GM19372 (cell line): Measurements from ENCODE around the gene NEU1.
"Not testable (repeated sequence)": the region's sequence is repeated elsewhere in the genome, so short reads cannot be mapped to it uniquely, and the experiment has no call there.

Experiments
- ATAC-seq: cut with Tn5 transposase; IDR thresholded peaks from one replicate; pipeline ENCODE4 v1.9.1; 2021; ENCODE audit warnings: mild to moderate bottlenecking, low read depth, moderate library complexity; ENCODE audit not compliant: unreplicated experiment

The NEU1 gene

GRCh38 chr6:31847276-31847978 is 15.2 kb downstream of the NEU1 start:
- no peak for ATAC-seq

GRCh38 chr6:31844507-31844906 is 18.1 kb downstream of the NEU1 start:
- ATAC-seq = no peak

GRCh38 chr6:31842053-31842452 is 20.6 kb downstream of the NEU1 start:
- no peak for ATAC-seq

GRCh38 chr6:31839779-31840126 is 22.9 kb downstream of the NEU1 start:
- ATAC-seq = not testable (repeated sequence)

GRCh38 chr6:31838968-31839367 is 23.7 kb downstream of the NEU1 start:
- ATAC-seq = no peak

GRCh38 chr6:31838114-31838553 is 24.5 kb downstream of the NEU1 start:
- not testable (repeated sequence) for ATAC-seq

- ATAC-seq = no peak
These were observed 25.1 kb downstream of the NEU1 start for GRCh38 chr6:31837369-31838113.

- no peak for ATAC-seq
These were observed 25.9 kb downstream of the NEU1 start for GRCh38 chr6:31836474-31837368.

GRCh38 chr6:31836047-31836473 is 26.6 kb downstream of the NEU1 start:
- no peak for ATAC-seq

- peak; percentile 43 for ATAC-seq
These were observed 28.0 kb downstream of the NEU1 start for GRCh38 chr6:31834367-31835250.

- ATAC-seq = no peak
These were observed 31.0 kb downstream of the NEU1 start for GRCh38 chr6:31831350-31832215.

- no peak for ATAC-seq
These were observed 31.7 kb downstream of the NEU1 start for GRCh38 chr6:31830886-31831335.

- no peak for ATAC-seq
These were observed 32.9 kb downstream of the NEU1 start for GRCh38 chr6:31829633-31830283.

GRCh38 chr6:31827286-31828079 is 35.1 kb downstream of the NEU1 start, which contains the start of gene HSPA1B:
Gene HSPA1B, plus strand, starts transcription at chr6:31827738. Its CDS starts 213 bp downstream, at chr6:31827951.
- ATAC-seq = peak; percentile 63

- no peak for ATAC-seq
These were observed 35.8 kb downstream of the NEU1 start for GRCh38 chr6:31826793-31827285.

- ATAC-seq = no peak
These were observed 37.1 kb downstream of the NEU1 start for GRCh38 chr6:31825553-31825952.

GRCh38 chr6:31823592-31824196 is 38.9 kb downstream of the NEU1 start:
- not testable (repeated sequence) for ATAC-seq
